Measurements from ENCODE around the gene ADGRB3.

Gene ADGRB3

DNA sequence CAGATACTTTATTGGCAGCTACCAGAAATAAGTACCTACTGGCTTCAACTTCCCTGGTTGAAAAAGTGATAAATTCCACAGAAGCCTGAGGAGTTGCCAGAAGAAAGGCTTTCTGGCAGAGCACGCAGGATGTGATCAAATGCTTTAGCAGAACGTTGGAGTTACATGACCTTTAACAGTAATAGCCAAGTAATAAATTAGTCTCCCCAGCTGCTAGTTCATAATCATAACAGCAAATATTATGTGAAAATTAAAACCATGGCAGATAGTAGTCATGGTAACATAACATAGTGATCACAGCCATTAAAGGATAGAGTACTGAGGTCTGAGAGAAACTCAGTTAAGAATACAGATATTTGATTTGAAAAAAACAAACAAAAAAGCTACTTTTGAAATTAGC, 567.7 kb downstream of the ADGRB3 start:
- no peak overlapping the region for H3K4me3 ChIP-seq (ENCODE audit: low read length in 2 of 2)
- no peak overlapping the region for H3K9ac ChIP-seq (ENCODE audit: low read depth, low read length, poor library complexity)
- H3K18ac ChIP-seq (ENCODE audit: low read length), result no peak overlapping the region
- no CpG with 5 or more reads among the region's 2 CpGs for WGBS, 2 donors (ENCODE audit: extremely low coverage in 2 of 2, insufficient read length in 2 of 2, insufficient replicate concordance in 1 of 2)
- no peak overlapping the region for H3K14ac ChIP-seq (ENCODE audit: low read length)
- no peak overlapping the region for H4K91ac ChIP-seq (ENCODE audit: low read depth, low read length, poor library complexity)
- H3K27me3 ChIP-seq (ENCODE audit: control insufficient read depth in 3 of 3, insufficient read depth in 3 of 3, low read depth in 1 of 3, low read length in 3 of 3), result no peaks in the 10 kb centered on the region
- no peaks in the 10 kb centered on the region for H3K36me3 ChIP-seq (replicated peaks in 1 of 2; ENCODE audit: control insufficient read depth in 2 of 2, insufficient read depth in 2 of 2, low read length in 2 of 2)
- no peak for DNase-seq (ENCODE audit: low spot score)
- H2BK15ac ChIP-seq (ENCODE audit: low read length), result no peak overlapping the region
- no peaks in the 10 kb centered on the region for H3K4me1 ChIP-seq (ENCODE audit: control insufficient read depth in 2 of 2, insufficient read depth in 1 of 2, low read depth in 1 of 2, low read length in 2 of 2)
- H2BK12ac ChIP-seq (ENCODE audit: low read length), result no peak overlapping the region
- H3K4ac ChIP-seq (ENCODE audit: low read length), result no peak overlapping the region
- H3K23ac ChIP-seq (ENCODE audit: low read depth, low read length, poor library complexity), result no peak overlapping the region
- H2AFZ ChIP-seq (ENCODE audit: low read length), result no peak overlapping the region
- no peak overlapping the region for H2BK120ac ChIP-seq (ENCODE audit: low read depth, low read length)
- H2AK5ac ChIP-seq (ENCODE audit: low read depth, low read length), result no peak overlapping the region
- H3K4me2 ChIP-seq (ENCODE audit: insufficient read depth, low read length, poor library complexity, severe bottlenecking), result no peak overlapping the region
- no peak overlapping the region for H3K27ac ChIP-seq (replicated peaks; ENCODE audit: low read length)
- no peaks in the 10 kb centered on the region for H3K79me1 ChIP-seq (ENCODE audit: low read depth, low read length)
- H4K8ac ChIP-seq (ENCODE audit: low read depth, low read length), result no peak overlapping the region
- H2BK5ac ChIP-seq (ENCODE audit: low read length), result no peak overlapping the region
- H3K9me3 ChIP-seq (replicated peaks in 1 of 2; ENCODE audit: control insufficient read depth in 2 of 2, insufficient read depth in 1 of 2, low read depth in 1 of 2, low read length in 2 of 2), result no peaks in the 10 kb centered on the region

DNA sequence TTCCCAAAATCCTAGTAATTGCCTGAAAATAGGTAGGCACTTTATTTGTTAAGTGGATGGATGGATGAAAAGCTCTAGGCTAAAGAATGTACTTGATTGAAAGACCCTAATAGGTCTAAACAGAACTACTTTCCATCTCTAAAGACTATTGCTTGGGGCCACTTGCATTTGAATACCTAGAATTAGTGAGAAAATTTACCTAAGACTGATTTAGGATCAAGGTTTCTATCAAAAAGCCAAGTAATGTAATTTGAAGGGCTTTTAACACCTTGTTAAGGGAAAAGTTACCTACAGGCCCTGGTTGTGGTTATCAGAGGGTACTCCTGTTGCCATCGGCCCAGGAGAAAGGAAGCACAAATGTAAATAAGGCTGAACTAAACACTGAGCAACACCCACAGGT, 581.0 kb downstream of the ADGRB3 start:
- H3K23ac ChIP-seq (ENCODE audit: low read depth, low read length, poor library complexity), result no peak overlapping the region
- no peak overlapping the region for H3K14ac ChIP-seq (ENCODE audit: low read length)
- H4K91ac ChIP-seq (ENCODE audit: low read depth, low read length, poor library complexity), result no peak overlapping the region
- DNase-seq (ENCODE audit: low spot score), result no peak
- H3K9ac ChIP-seq (ENCODE audit: low read depth, low read length, poor library complexity), result no peak overlapping the region
- no peak overlapping the region for H3K4ac ChIP-seq (ENCODE audit: low read length)
- H2BK15ac ChIP-seq (ENCODE audit: low read length), result no peak overlapping the region
- H3K9me3 ChIP-seq (replicated peaks in 1 of 2; ENCODE audit: control insufficient read depth in 2 of 2, insufficient read depth in 1 of 2, low read depth in 1 of 2, low read length in 2 of 2), result no peaks in the 10 kb centered on the region
- H3K4me1 ChIP-seq (ENCODE audit: control insufficient read depth in 2 of 2, insufficient read depth in 1 of 2, low read depth in 1 of 2, low read length in 2 of 2), result peaks cover 1 to 7% of the 10 kb centered on the region in 2 donors
- no peak overlapping the region for H2AFZ ChIP-seq (ENCODE audit: low read length)
- no peaks in the 10 kb centered on the region for H3K79me1 ChIP-seq (ENCODE audit: low read depth, low read length)
- H2BK5ac ChIP-seq (ENCODE audit: low read length), result no peak overlapping the region
- H4K8ac ChIP-seq (ENCODE audit: low read depth, low read length), result no peak overlapping the region
- H2BK12ac ChIP-seq (ENCODE audit: low read length), result no peak overlapping the region
- no peaks in the 10 kb centered on the region for H3K27me3 ChIP-seq (ENCODE audit: control insufficient read depth in 3 of 3, insufficient read depth in 3 of 3, low read depth in 1 of 3, low read length in 3 of 3)
- H2BK120ac ChIP-seq (ENCODE audit: low read depth, low read length), result no peak overlapping the region
- no peak overlapping the region for H3K27ac ChIP-seq (replicated peaks; ENCODE audit: low read length)
- H3K4me2 ChIP-seq (ENCODE audit: insufficient read depth, low read length, poor library complexity, severe bottlenecking), result no peak overlapping the region
- H3K36me3 ChIP-seq (replicated peaks in 1 of 2; ENCODE audit: control insufficient read depth in 2 of 2, insufficient read depth in 2 of 2, low read length in 2 of 2), result no peaks in the 10 kb centered on the region
- no CpG with 5 or more reads among the region's 1 CpG for WGBS, 2 donors (ENCODE audit: extremely low coverage in 2 of 2, insufficient read length in 2 of 2, insufficient replicate concordance in 1 of 2)
- H3K18ac ChIP-seq (ENCODE audit: low read length), result no peak overlapping the region
- H2AK5ac ChIP-seq (ENCODE audit: low read depth, low read length), result no peak overlapping the region
- no peak overlapping the region for H3K4me3 ChIP-seq (ENCODE audit: low read length in 2 of 2)

DNA sequence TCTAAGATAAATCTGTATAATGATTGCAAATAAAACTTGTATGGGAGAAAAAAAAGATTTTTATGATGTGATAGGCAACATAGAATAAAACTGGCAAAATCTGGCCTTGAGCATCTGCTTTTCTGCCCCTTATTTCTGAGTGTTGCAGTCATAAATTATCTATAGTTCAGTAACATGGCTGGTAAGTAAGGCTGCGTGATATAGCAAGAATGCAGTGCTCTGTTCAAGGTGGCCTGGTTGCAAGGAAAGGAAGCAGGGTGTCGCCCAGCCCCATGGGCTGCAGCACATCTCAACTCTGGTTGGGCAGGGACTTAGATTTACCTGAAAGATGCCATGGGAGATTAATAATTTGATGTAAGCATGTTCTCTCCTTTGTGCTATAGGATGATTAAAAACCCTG, 582.3 kb downstream of the ADGRB3 start:
- WGBS, 2 donors (ENCODE audit: extremely low coverage in 2 of 2, insufficient read length in 2 of 2, insufficient replicate concordance in 1 of 2), result no CpG with 5 or more reads among the region's 2 CpGs
- Histone ChIP-seq H4K8ac (ENCODE audit: low read depth, low read length) (no peak overlapping the region), H2BK12ac (ENCODE audit: low read length) (no peak overlapping the region), H2BK120ac (ENCODE audit: low read depth, low read length) (no peak overlapping the region), H3K14ac (ENCODE audit: low read length) (no peak overlapping the region), H2BK5ac (ENCODE audit: low read length) (no peak overlapping the region), H3K4ac (ENCODE audit: low read length) (no peak overlapping the region), H3K18ac (ENCODE audit: low read length) (no peak overlapping the region), H3K9me3 (replicated peaks in 1 of 2; ENCODE audit: control insufficient read depth in 2 of 2, insufficient read depth in 1 of 2, low read depth in 1 of 2, low read length in 2 of 2) (no peaks in the 10 kb centered on the region), H3K23ac (ENCODE audit: low read depth, low read length, poor library complexity) (no peak overlapping the region), H3K4me3 (ENCODE audit: low read length in 2 of 2) (no peak overlapping the region), H3K9ac (ENCODE audit: low read depth, low read length, poor library complexity) (no peak overlapping the region), H3K36me3 (replicated peaks in 1 of 2; ENCODE audit: control insufficient read depth in 2 of 2, insufficient read depth in 2 of 2, low read length in 2 of 2) (no peaks in the 10 kb centered on the region), H2AFZ (ENCODE audit: low read length) (no peak overlapping the region), H3K27me3 (ENCODE audit: control insufficient read depth in 3 of 3, insufficient read depth in 3 of 3, low read depth in 1 of 3, low read length in 3 of 3) (no peaks in the 10 kb centered on the region), H3K79me1 (ENCODE audit: low read depth, low read length) (no peaks in the 10 kb centered on the region), H2BK15ac (ENCODE audit: low read length) (no peak overlapping the region), H2AK5ac (ENCODE audit: low read depth, low read length) (no peak overlapping the region), H3K4me2 (ENCODE audit: insufficient read depth, low read length, poor library complexity, severe bottlenecking) (no peak overlapping the region), H4K91ac (ENCODE audit: low read depth, low read length, poor library complexity) (no peak overlapping the region), H3K4me1 (ENCODE audit: control insufficient read depth in 2 of 2, insufficient read depth in 1 of 2, low read depth in 1 of 2, low read length in 2 of 2) (peaks cover 1 to 7% of the 10 kb centered on the region in 2 donors), H3K27ac (replicated peaks; ENCODE audit: low read length) (no peak overlapping the region)
- DNase-seq (ENCODE audit: low spot score), result no peak

DNA sequence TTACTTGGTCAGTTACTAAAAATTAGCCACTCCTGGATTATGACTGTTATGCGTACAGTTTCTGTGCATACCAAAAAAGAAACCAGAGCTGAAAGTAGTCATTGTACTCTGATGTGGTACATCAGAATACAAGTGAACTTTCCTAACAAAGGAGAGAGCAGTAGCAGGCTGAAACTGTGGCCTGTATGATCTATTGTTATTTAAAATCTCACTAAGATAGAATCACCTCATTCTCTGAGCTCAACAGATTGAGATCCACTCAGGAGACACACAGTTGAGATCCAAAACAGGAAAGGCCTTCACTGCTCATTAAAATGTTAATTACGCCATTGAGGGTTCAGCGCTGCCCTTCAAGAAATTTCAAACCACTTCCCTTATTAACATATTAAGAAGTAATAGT, 585.3 kb downstream of the ADGRB3 start:
- Histone ChIP-seq H2BK12ac (ENCODE audit: low read length) (no peak overlapping the region), H2BK15ac (ENCODE audit: low read length) (no peak overlapping the region), H3K18ac (ENCODE audit: low read length) (no peak overlapping the region), H3K9me3 (replicated peaks in 1 of 2; ENCODE audit: control insufficient read depth in 2 of 2, insufficient read depth in 1 of 2, low read depth in 1 of 2, low read length in 2 of 2) (no peaks in the 10 kb centered on the region), H3K23ac (ENCODE audit: low read depth, low read length, poor library complexity) (no peak overlapping the region), H3K4me1 (ENCODE audit: control insufficient read depth in 2 of 2, insufficient read depth in 1 of 2, low read depth in 1 of 2, low read length in 2 of 2) (peaks cover 0 to 7% of the 10 kb centered on the region in 2 donors), H3K27me3 (ENCODE audit: control insufficient read depth in 3 of 3, insufficient read depth in 3 of 3, low read depth in 1 of 3, low read length in 3 of 3) (no peaks in the 10 kb centered on the region), H3K36me3 (replicated peaks in 1 of 2; ENCODE audit: control insufficient read depth in 2 of 2, insufficient read depth in 2 of 2, low read length in 2 of 2) (no peaks in the 10 kb centered on the region), H2AFZ (ENCODE audit: low read length) (no peak overlapping the region), H3K9ac (ENCODE audit: low read depth, low read length, poor library complexity) (no peak overlapping the region), H2BK5ac (ENCODE audit: low read length) (no peak overlapping the region), H3K14ac (ENCODE audit: low read length) (no peak overlapping the region), H2AK5ac (ENCODE audit: low read depth, low read length) (no peak overlapping the region), H2BK120ac (ENCODE audit: low read depth, low read length) (no peak overlapping the region), H3K4me2 (ENCODE audit: insufficient read depth, low read length, poor library complexity, severe bottlenecking) (no peak overlapping the region), H3K4ac (ENCODE audit: low read length) (no peak overlapping the region), H3K4me3 (ENCODE audit: low read length in 2 of 2) (no peak overlapping the region), H4K8ac (ENCODE audit: low read depth, low read length) (no peak overlapping the region), H3K79me1 (ENCODE audit: low read depth, low read length) (no peaks in the 10 kb centered on the region), H4K91ac (ENCODE audit: low read depth, low read length, poor library complexity) (no peak overlapping the region), H3K27ac (replicated peaks; ENCODE audit: low read length) (no peak overlapping the region)
- no CpG with 5 or more reads among the region's 3 CpGs for WGBS, 2 donors (ENCODE audit: extremely low coverage in 2 of 2, insufficient read length in 2 of 2, insufficient replicate concordance in 1 of 2)
- DNase-seq (ENCODE audit: low spot score), result no peak

All from neuronal stem cell (in vitro differentiated cells).